Heart left ventricle (tissue), 16 donors: Measurements from ENCODE around the gene TCEAL3. TPM values are rescaled to one million over a fixed set of nuclear protein-coding genes. Genes with fewer than 3 reads are reported as not detected.
"Not testable (repeated sequence)": the region's sequence is repeated elsewhere in the genome, so short reads cannot be mapped to it uniquely, and the experiment has no call there.

Experiments used
- ATAC-seq, 4 donors: fragments of 200-7000 bp; cut with Tn5 transposase; one replicate each; pipeline ENCODE4 v1.9.1; 2020 to 2022; ENCODE audit warnings: moderate library complexity in 4 of 4, mild to moderate bottlenecking in 3 of 4, moderate number of reproducible peaks in 1 of 4
- DNase-seq, 5 donors: peaks; one replicate each; pipeline ENCODE4 v3.0.0-alpha.2; 2020
- H3K27ac ChIP-seq, 12 donors: fragments of 200-600 bp; sonication (generic) in 4 of 12; one replicate each; pipeline versions ENCODE4 v1.5.0 to v1.8.0; 2016 to 2022; ENCODE audit warnings: mild to moderate bottlenecking in 2 of 12
- H3K27me3 ChIP-seq, 9 donors: fragments of 200-600 bp; sonication (generic) in 2 of 9; one replicate each; pipeline versions ENCODE4 v1.5.1 to v1.8.0; 2016 to 2022; ENCODE audit warnings: mild to moderate bottlenecking in 3 of 9
- H3K36me3 ChIP-seq, 9 donors: fragments of 200-600 bp; sonication (generic) in 2 of 9; one replicate each; pipeline versions ENCODE4 v1.5.0 to v1.8.0; 2018 to 2022; ENCODE audit warnings: mild to moderate bottlenecking in 2 of 9
- H3K4me1 ChIP-seq, 12 donors: fragments of 200-600 bp; sonication (generic) in 4 of 12; one replicate each; pipeline versions ENCODE4 v1.5.0 to v1.8.0; 2016 to 2022; ENCODE audit warnings: mild to moderate bottlenecking in 3 of 12
- H3K4me3 ChIP-seq, 12 donors: fragments of 200-600 bp; sonication (generic) in 4 of 12; one replicate each; pipeline versions ENCODE4 v1.5.0 to v1.8.0; 2017 to 2022; ENCODE audit warnings: mild to moderate bottlenecking in 9 of 12, moderate library complexity in 4 of 12
- H3K9me3 ChIP-seq, 12 donors: fragments of 200-600 bp; sonication (generic) in 4 of 12; one replicate each; pipeline versions ENCODE4 v1.5.0 to v1.8.0; 2016 to 2022; ENCODE audit warnings: mild to moderate bottlenecking in 1 of 12
- CTCF ChIP-seq, 12 donors: fragments of 200-600 bp; sonication (generic) in 4 of 12; IDR thresholded peaks; one replicate each; pipeline versions ENCODE4 v1.5.0 to v1.8.0; 2018 to 2022; ENCODE audit warnings: antibody characterized with exemption in 12 of 12, mild to moderate bottlenecking in 5 of 12
- POLR2A ChIP-seq, 2 donors: fragments of 450-650 bp; IDR thresholded peaks; one replicate each; pipeline ENCODE4 v1.6.1; 2017; ENCODE audit warnings: antibody characterized with exemption in 2 of 2, mild to moderate bottlenecking in 2 of 2, moderate library complexity in 2 of 2
- WGBS, 4 donors: extraction: QIAGEN DNeasy Blood & Tissue Kit in 2 of 4; methylation state at CpG; one replicate each; pipeline versions ENCODE4 v1.1.5 to v1.1.7; 2013 to 2018; 5-methylcytosine and 5-hydroxymethylcytosine counted together
- intact Hi-C, 10 donors: fragments of 100-400 bp; cut with DNase I; formaldehyde crosslinking; loops; one replicate each; pipeline versions ENCODE4 v1.11.1 to v1.14.2; 2022
- polyA plus RNA-seq, 2 donors: library from polyadenylated mRNA; stranded (reverse); fragments of 200-250 nt; gene quantifications; one replicate each; pipeline ENCODE4 v1.2.3, GENCODE V29; 2013
- total RNA-seq, 9 donors: library from RNA; depleted of rRNA in 2 of 9; stranded (reverse); fragments of >200 nt in 2 of 9; fragmentation: NEBNext Ultra II Directional in 3 of 9; extraction: Animal tissue kit (Norgen Biotek cat#: 25700) in 3 of 9; gene quantifications; one replicate each; pipeline versions ENCODE4 v1.1.0 to v1.2.4, GENCODE V29; 2016 to 2023
- donor health status: ischemic (EF 13 %, LVEDD 7.1; RV severe dilation, severe dysfunction).
- donor health status: healthy with polysubstance abuse.
- donor health status: DM: no; HTN: yes; CAD: no.
- donor health status: DM: no; HTN: no; CAD: no.
- donor health status: ischemic (EF 25% LVEDD 6.9; RV normal size, moderate dysfunction).
- donor health status: ischemic (EF 25% LVEDD 5.7; RV mildly dilated, moderate dysfunction).
- donor health status: healthy.
- donor health status: DM: yes; HTN: yes; CAD: no.
- donor health status: ischemic (EF 35%, LVEDD 5.7; RV mildly dilated, moderate dysfunction).
- donor health status: nonischemic (EF 11% LVEDD 7.7; RV severe dilation, severe dysfunction).
- donor health status: DM: yes; HTN: yes; CAD: no.
- donor health status: PGD.
- donor health status: ischemic (EF 29% LVEDD 5.4; RV normal size, mild dysfunction).
- donor health status: nonischemic (EF 23%, LVEDD 6.1; RV moderate dilation, normal function).

The TCEAL3 gene
- total and polyA plus RNA-seq, 11 donors = 16.1 to 37.7 (median 21.5) TPM

GRCh38 chrX:103647630-103648029 lies 39.9 kb downstream of the TCEAL3 start:
- no peak for ATAC-seq
- TF ChIP-seq POLR2A (IDR thresholded peaks at IDR 0.05) (no peak), CTCF (IDR thresholded peaks at IDR 0.05) (no peak)
- no peaks in the 10 kb centered on the region for H3K4me1 ChIP-seq
- DNase-seq = no peak
- H3K36me3 ChIP-seq = no peaks in the 10 kb centered on the region
- H3K27ac ChIP-seq = no peak overlapping the region
- 60 to 88% (median 80%) methylated on average over 1 of the region's 1 CpG for WGBS, 4 donors
- intact Hi-C loops = no loop called here
- H3K9me3 ChIP-seq = peaks cover 0 to 5% (median 0%) of the 10 kb centered on the region in 12 donors
- H3K27me3 ChIP-seq = peaks cover 0 to 5% (median 0%) of the 10 kb centered on the region in 9 donors
- H3K4me3 ChIP-seq = no peak overlapping the region

- DNase-seq (no peak), ATAC-seq (no peak)
- Histone ChIP-seq H3K27me3 (peaks cover 0 to 3% (median 0%) of the 10 kb centered on the region in 9 donors), H3K4me1 (no peaks in the 10 kb centered on the region), H3K4me3 (no peak overlapping the region), H3K27ac (no peak overlapping the region), H3K9me3 (peaks cover 0 to 5% (median 0%) of the 10 kb centered on the region in 12 donors), H3K36me3 (no peaks in the 10 kb centered on the region)
- 91 to 98% (median 92%) methylated on average over 2 of the region's 2 CpGs for WGBS, 4 donors
- TF ChIP-seq CTCF (IDR thresholded peaks at IDR 0.05) (no peak), POLR2A (IDR thresholded peaks at IDR 0.05) (no peak)
- intact Hi-C loops = no loop called here
Observed at GRCh38 chrX:103651151-103651773, 43.5 kb downstream of the TCEAL3 start.

- H3K9me3 ChIP-seq, H3K36me3 ChIP-seq, intact Hi-C loops, H3K4me1 ChIP-seq, H3K27ac ChIP-seq, H3K4me3 ChIP-seq, DNase-seq, H3K27me3 ChIP-seq, ATAC-seq: not testable (repeated sequence)
- WGBS, 4 donors = 80 to 87% (median 86%) methylated on average over 7 of the region's 7 CpGs
Observed at GRCh38 chrX:103655230-103656000, 47.7 kb downstream of the TCEAL3 start.

- ATAC-seq (no peak), DNase-seq (no peak)
- intact Hi-C loops = no loop called here
- Histone ChIP-seq H3K36me3 (no peaks in the 10 kb centered on the region), H3K27me3 (peaks cover 0 to 15% (median 0%) of the 10 kb centered on the region in 9 donors), H3K4me3 (no peak overlapping the region), H3K27ac (no peak overlapping the region), H3K4me1 (no peaks in the 10 kb centered on the region), H3K9me3 (no peaks in the 10 kb centered on the region)
- 33 to 63% (median 50%) methylated on average over 3 of the region's 3 CpGs for WGBS, 4 donors
- TF ChIP-seq CTCF (IDR thresholded peaks at IDR 0.05) (no peak), POLR2A (IDR thresholded peaks at IDR 0.05) (no peak)
Observed at GRCh38 chrX:103656617-103657016, 48.9 kb downstream of the TCEAL3 start.

DNA sequence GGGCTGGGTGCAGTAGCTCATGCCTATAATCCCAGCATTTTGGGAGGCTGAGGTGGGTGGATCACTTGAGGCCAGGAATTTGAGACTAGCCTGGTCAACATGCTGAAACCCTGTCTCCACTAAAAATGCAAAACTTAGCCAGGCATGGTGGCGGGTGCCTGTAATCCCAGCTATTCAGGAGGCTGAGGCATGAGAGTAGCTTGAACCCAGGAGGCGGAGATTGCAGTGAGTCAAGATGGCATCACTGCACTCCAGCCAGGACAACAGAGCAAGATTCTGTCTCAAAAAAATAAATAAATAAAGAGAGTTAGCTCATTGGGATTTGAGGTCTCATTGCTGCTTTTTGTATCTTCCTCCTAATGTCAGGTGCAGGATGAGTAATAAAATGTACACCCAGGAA lies 49.3 kb downstream of the TCEAL3 start:
- H3K4me1 ChIP-seq, H3K4me3 ChIP-seq, ATAC-seq, DNase-seq, H3K9me3 ChIP-seq, intact Hi-C loops, H3K36me3 ChIP-seq, H3K27ac ChIP-seq: not testable (repeated sequence)
- 79 to 98% (median 92%) methylated on average over 2 of the region's 2 CpGs for WGBS, 4 donors
- peaks cover 0 to 18% (median 0%) of the 10 kb centered on the region in 9 donors for H3K27me3 ChIP-seq
